ENCODE results near the gene USP12.

The USP12 gene

GRCh38 chr13:27035892-27036235 is 135.7 kb downstream of the USP12 start:
- DNase-seq, result no peak

GRCh38 chr13:27034678-27035111 is 136.9 kb downstream of the USP12 start:
- DNase-seq, result no peak

- no peak for DNase-seq
These were observed 142.7 kb downstream of the USP12 start for GRCh38 chr13:27028683-27029480.

GRCh38 chr13:27027086-27027667 is 144.4 kb downstream of the USP12 start:
- DNase-seq, result no peak

- no peak for DNase-seq
These were observed 145.2 kb downstream of the USP12 start for GRCh38 chr13:27026396-27026795.

- no peak for DNase-seq
These were observed 146.7 kb downstream of the USP12 start for GRCh38 chr13:27024776-27025492.

- DNase-seq, result no peak
These were observed 147.5 kb downstream of the USP12 start for GRCh38 chr13:27024074-27024461.

GRCh38 chr13:27023385-27024073 is 148.1 kb downstream of the USP12 start:
- no peak for DNase-seq

- DNase-seq, result no peak
These were observed 148.9 kb downstream of the USP12 start for GRCh38 chr13:27022571-27023311.

GRCh38 chr13:27020415-27020814 is 151.2 kb downstream of the USP12 start:
- DNase-seq, result no peak

- no peak for DNase-seq
These were observed 152.7 kb downstream of the USP12 start for GRCh38 chr13:27018882-27019281.

GRCh38 chr13:27018344-27018861 is 153.2 kb downstream of the USP12 start:
- DNase-seq, result no peak

- DNase-seq, result no peak
These were observed 154.7 kb downstream of the USP12 start for GRCh38 chr13:27016875-27017274.
